ENCODE results near the gene ARFGAP2.

The ARFGAP2 gene

DNA sequence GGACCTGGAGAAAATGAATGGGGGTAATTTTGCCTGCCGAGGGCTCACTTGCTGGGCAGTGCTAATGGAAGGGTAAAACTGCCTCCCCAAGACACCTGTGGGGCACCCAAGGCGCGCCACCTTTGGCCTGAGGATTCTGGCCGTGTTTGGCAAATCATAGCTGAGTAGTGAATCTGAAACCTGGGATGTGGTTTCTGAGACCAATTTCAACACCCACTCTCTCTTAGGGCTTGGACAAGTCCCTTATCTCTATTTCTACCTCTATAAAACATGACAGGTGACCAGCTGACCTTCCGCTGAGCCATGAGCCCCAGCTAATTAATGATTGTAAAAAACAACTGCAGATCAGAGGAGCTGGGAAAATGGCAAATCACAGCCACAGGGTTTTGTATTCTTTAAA lies 11.0 kb upstream of the ARFGAP2 start:
- DNase-seq (ENCODE audit: low read depth in 2 of 2): no peak

DNA sequence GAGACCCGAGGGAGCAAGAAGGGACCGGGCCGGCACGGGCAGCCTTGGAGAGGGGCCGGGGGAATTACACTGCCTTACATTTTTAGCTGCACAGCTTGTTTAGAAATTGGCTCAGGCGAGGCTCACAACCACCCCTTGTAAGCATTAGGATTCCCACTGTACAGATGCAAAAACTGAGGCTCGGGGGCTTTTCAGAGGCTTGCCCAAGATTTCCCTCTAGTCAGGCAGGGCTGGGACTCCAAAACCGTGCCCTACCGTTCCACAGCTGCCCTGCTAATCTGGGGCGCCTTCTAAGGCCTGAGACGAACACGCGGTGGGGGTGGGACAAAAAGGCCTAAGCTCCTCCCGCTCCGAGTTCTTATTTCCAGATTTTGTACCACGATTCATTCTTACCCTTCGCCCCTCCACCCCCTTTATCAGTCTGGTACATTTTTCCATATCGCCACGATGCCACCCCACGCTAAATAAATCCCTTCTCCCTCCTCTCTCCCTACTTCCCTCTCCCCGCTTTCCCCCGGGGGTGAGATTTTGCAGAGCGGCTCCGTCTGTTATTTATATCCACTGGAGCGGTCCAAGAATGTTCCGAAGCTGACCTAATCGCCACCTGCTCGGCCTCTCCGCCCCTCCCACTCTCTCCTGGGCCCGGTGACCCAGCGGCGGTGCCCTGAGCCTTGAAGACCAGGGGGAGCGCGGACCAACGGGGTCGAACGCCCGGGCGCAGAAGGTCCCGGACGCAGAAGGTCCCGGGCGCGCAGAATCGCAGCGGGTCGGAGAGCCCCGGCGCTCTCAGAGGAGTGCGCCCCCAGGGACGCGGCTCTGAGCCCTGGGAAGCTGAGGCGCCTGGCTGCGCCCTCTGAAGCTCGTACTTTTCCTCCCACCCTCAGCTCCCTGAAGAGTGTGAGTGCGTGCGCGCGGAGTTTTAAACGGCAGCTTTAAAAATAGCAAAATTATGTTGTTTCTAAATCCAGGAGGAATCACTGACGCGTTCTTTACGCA lies 10.3 kb upstream of the ARFGAP2 start:
- DNase-seq (ENCODE audit: low read depth in 2 of 2): peak in 1 of 2 experiments; percentile 54

DNA sequence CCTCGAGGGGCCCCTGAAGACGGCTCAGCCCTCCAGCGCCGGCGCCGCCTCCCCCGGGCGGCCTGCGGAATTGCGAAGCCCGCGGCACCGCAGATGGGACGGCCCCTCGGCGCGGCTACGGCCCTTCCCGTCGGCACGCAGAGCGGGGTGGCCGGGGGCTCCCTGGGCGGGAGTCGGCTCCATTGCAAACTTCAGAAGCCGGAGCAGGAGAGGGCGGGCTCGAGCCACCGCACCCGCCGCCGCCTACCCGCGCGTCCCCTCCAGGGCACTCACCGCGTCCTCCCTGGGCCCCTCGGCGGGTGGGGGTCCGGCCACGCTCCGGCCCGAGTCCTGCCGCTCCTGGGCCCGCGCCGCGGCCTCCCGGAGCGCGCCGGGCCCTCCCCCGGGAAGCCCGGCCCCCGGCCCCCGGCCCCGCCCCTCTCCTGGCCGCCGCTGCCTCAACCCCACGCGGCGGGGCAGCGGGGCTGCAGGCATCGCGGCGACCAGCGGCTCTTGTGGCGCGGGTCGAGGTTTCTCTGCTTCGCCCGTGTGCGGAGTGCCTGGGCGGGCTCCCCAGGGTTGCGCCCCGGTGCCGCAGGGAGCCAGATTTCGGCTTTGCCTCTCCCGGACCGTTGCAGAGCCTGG lies 9.5 kb upstream of the ARFGAP2 start, which contains the start of gene PACSIN3:
Gene PACSIN3 (minus strand): TSS at position 359 of the 624 bp plus-strand sequence. CDS start 3,707 bp downstream, outside the sequence.
- DNase-seq (ENCODE audit: low read depth in 2 of 2): peak in 1 of 2 experiments; percentile 44

DNA sequence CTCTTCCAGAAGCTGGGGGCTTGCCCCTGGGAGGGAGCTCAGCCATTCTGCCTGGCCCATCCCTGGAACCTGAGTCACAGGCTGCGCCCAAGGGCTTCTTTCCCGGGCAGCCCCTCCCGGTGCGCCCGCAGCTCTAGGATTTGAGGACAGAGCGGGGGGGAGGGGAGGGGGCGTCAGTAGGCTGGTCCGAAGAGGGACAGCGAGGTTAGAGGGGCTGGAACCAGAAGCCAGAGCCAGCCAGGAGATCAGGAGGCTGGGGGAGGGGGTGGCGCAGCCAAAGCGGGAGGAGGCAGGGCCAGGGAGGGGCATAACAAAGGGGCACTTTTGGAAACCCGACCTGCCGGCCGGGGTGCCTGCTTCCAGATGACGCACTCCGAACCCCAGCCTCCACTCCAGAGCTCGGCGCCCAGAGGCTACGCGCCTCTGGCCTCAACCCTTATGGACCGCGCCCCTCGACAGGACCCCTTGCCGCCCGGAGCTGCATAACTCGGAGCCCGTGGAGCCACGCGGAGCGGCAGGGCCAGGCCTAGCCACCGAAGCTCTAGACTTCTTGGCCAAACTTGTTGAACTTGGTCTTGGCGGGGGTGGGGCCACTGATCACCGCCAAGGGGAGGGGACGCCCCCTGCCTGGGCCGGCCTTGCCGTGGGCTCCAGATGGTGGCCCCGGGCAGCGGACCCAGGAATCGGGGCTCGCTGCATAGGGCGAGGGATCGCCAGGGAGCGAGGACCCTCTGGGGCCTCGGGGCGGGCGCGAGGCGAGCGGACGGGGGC lies 8.8 kb upstream of the ARFGAP2 start:
- DNase-seq (ENCODE audit: low read depth in 2 of 2): no peak

DNA sequence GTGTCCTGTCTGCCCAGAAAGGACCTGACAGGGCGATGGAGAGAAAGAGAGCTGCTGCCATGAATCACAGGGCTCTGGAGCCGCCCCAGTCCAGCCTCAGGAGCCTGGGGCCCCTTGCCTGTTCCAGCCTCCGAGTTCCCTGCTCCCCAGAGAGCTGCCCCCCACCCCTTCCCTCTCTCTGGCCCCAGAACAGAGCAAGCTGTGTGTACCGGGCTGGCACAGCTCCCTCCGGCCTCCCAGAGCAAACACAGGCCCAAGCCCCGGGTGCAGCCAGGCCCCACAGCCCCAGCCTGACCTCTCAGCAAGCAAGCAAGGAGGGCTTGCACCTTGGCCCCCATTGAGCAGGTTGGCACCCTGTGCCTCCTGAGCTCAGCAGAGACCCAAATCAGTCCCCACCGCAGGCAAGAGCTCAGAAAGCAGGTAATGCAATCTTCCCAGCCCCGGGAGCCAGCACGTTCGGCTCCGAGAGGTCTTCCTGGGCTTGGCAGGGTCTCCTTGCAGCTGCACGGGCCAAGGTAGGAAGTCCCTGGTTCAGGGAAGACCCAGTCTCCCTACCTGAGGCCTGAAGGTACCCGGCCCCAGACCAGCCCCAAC lies 8.1 kb upstream of the ARFGAP2 start:
- no peak for DNase-seq (ENCODE audit: low read depth in 2 of 2)

DNA sequence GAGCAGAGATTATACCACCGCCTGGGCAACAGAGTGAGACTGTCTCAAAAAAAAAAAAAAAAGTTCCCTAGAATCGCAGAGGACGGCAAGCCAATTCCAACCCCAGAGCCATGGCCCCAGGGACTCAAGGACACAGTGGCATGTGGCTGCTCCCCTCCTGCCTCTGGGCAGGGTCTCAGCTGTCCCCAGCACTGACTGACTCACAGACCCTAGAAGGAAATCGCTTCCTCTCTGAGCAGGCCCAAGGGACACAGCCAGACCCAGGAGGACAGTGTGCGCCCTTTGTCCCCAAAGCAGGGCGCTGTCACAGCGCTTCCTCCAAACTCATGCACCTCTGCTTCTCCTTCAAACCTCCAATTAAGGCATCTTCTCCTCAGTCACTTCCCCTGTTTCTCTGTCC lies 7.3 kb upstream of the ARFGAP2 start:
- DNase-seq (ENCODE audit: low read depth in 2 of 2): no peak

DNA sequence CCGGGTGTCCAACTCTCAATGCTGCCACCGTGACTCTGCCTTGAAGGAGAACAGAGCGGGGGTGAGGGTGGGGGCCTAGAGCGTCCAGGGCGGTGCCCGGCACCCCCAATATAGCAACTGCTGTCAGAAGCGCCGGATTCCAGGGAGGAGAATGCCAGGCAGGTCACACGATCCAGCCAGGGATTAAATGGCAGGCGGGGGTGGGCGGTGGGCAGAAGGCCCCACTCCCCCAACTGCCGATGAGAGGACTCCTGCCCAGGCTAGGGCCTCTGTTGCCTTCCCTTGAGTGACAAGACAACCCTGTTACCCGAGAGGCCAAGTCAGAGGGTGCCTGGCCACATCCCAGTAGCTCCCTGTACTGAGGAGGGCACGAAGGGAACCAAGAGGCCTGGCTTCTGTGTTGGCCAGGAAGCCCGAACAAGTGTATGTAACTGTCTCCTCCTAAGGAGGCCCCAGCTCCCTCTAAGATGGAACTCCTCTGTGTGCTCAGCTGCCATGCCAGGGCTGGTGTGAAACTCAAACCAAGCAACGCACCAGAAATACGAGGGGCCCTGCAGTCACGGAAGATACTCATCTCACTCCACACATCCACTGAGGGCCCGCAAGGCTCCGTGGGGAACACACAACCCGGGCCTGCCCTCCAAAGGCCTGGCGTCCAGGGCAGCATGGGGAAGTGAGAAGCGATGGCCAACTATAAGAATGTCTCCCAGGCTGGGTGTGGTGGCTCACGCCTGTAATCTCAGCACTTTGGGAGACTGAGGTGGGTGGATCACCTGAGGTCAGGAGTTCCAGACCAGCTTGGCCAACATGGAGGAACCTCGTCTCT lies 6.6 kb upstream of the ARFGAP2 start:
- DNase-seq (ENCODE audit: low read depth in 2 of 2): no peak

DNA sequence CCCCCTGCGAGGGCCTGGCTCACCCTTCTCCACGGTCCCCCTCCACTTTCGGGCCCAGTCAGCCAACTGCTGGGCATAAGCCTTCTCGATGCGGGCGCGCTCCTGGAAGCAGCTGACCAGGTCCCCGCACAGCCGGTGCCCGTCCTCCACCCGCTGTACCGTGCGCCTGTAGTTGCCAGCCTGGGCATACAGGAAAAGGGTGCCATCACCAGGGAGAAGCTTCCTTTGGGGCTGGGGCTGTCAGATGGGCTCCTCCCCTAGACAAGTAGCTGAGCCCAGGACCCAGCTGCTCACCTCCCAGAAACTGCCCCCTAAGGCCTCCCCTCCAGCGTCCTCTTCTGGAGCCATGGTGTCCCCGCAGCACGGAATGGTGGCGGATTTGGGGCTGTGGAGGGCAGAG lies 5.7 kb upstream of the ARFGAP2 start:
- DNase-seq (ENCODE audit: low read depth in 2 of 2): no peak

DNA sequence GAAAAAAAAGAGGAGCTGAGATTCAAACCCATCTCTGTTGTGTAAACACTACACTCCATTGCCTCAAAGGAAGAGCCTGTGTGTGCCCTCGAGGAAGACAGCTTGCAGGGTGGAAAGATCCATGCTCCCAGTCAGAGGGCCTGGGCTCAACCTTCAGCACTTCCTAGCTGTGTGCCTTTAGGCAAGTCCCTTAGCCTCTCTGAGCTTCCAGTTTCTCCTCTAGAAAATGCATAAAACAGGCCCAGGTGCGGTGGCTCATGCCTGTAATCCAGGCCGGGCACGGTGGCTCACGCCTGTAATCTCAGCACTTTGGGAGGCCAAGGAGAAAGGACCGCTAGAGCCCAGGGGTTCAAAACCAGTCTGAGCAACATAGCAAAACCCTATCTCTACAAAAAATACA lies 4.6 kb upstream of the ARFGAP2 start:
- DNase-seq (ENCODE audit: low read depth in 2 of 2): no peak

DNA sequence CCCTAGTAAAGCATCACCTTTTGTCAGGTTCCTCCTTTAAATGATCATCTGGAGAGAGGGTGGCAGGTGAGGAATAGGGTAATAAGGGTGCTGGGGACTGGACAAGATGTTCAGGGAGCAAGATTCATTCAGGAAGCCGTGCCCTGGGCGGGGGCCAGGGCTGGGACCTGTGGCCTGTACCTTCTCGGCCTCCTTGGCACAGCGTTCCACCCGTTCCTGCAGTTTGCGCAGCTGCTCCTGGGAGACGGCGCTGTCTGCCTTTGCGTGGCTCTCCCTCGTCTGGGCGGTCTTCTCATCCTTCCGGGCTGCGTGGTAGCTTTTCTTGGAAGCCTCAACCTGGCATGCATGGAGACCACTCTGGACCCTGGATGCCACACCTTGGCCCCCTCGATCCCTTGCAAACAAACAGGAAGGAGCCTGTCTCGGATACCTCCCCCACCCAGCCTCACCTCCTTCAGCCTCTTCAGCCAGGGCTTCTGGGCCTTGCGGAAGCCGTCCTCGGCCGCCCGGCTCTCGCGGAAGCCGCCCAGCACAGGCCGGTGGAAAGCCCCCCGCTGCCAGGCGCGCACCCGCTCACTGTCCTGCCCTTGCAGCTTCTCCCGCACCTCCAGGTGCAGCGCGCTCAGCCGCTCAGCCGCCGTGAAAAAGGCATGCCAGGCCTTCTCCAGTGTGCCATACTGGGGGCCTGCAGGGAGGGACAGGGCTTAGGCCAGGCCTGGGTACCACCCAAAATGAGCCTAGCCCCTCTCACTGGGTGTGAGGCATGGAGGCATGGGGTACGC lies 3.5 kb upstream of the ARFGAP2 start:
- no peak for DNase-seq (ENCODE audit: low read depth in 2 of 2)

DNA sequence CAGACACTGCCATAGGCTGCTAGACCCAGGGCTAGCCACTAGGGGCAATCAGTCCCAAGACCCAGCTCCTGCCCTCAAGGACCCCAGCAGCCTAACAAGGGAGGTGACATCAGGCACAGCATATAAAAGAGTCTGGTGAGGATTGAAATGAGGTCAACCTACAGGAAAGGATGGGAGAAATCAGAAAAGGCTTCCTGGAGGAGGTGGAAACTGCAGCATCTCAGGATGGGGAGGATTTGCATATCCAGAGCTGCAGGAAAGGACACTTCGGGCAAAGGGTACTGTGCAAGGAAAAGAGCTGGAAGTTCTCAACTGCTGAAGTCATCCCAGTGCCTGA lies 2.9 kb upstream of the ARFGAP2 start:
- peak in 1 of 2 experiments; percentile 34 for DNase-seq (ENCODE audit: low read depth in 2 of 2)

DNA sequence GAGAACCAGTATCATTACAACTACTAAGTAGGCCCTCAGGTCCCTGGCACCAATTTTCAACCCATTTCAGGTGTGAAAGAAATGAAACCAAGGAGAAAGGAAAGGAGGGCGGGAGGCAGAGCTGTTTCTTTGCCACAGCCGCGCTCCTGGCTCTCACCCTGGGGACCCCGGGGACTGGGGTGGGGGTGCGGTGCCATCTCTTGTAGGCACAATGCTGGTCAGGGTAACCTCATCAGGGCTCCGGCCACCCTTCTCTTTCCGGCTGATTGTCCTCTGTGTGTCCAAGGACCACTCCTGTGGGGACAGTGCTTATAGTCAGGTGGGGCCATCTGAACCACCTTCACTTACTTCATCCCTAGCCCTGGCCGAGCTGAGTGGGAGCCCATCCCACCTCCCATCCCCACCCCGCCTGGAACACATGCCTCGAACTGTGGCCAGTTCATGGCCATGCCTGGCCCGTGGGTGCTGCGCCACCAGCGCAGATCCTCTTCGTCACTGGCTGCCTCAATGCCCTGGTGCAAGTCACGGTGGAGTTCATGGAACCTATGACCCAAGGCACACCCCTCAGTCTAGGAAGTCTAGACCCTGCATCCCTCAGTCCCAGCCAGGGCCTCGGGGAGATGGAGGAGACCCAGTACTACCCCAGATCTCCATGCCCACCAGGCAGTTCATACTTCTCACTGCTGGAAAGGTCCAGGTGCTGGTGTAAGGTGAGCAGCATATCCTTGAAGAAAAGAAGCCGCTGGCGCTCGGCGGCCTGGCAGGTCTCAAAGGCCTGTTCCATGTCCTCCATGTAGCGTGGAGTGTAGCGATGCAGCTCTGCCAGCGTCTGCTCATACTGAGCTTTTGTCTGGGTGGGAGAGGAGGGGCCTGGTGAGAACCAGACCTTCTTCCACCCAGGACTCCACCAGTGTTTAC lies 2.3 kb upstream of the ARFGAP2 start:
- DNase-seq (ENCODE audit: low read depth in 2 of 2): no peak

DNA sequence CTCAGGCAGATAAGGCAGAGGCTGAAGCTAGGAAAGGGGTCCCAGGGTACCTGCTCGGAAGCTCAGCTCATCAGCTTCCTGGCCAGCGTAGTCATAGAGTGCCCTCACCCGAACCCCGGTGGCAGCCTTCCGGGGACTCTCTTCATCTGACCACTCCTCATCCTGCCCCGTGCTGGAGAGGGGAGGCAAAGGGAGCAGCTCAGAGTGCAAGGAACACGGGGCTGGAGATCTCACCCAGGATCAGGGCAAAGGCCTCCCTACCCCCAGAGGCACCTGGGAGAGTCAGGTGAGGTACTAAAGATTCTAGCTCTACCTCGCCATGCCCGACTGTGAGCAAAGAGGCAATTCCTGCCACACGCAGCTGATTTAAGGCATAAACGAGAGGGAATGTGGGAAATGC lies 1.6 kb upstream of the ARFGAP2 start:
- no peak for DNase-seq (ENCODE audit: low read depth in 2 of 2)

DNA sequence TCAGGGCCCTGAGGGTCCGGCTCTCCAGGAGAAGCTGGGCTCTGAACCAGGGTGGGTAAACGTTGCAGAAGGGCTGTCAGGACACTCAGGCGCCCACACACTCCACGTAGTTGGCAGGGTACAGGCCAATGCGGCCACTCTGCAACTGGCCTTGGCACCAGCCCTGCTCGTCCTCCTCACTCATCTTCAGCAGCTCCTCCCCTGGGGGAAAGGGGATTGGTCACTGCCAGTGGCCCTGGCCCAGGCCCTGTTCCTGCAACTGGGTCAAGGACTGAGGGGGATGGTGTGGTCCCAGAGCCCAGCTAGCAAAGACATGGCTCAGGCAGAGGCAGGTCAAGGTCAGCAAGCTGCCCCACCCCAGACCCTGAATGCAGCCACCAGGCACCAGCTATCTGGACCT lies 1.2 kb upstream of the ARFGAP2 start:
- no peak for DNase-seq (ENCODE audit: low read depth in 2 of 2)

DNA sequence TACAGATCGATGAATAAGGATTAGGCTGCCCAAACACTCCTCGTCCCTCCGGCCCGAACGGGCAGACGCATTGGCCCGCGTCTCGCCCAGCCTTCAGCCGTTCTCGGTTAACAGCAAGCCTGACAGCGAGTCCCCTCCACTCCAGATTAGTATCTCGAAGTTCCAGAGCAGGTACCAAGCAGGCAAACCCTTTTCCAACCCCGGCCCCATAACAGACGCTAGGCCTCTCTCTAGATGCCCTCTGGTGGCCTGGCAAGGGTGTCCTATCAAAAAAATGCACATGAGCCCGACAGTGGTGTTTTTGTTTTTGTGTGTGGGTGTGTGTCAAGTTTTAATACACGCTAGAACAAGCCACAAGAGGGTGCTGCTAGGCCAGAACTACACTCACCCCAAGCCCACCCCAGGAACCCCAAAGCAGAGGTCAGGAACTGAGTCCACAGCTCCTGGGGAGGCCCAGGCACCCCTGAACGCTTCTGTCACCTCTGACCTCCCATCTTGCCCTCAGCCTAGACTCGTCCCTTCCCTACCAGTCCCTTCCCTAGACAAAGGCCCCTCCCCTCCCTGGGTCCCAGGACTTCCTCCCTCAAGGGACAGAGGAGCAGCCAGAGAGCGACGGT lies 658 bp upstream of the ARFGAP2 start:
- DNase-seq (ENCODE audit: low read depth in 2 of 2): peak; percentile 45 to 59

DNA sequence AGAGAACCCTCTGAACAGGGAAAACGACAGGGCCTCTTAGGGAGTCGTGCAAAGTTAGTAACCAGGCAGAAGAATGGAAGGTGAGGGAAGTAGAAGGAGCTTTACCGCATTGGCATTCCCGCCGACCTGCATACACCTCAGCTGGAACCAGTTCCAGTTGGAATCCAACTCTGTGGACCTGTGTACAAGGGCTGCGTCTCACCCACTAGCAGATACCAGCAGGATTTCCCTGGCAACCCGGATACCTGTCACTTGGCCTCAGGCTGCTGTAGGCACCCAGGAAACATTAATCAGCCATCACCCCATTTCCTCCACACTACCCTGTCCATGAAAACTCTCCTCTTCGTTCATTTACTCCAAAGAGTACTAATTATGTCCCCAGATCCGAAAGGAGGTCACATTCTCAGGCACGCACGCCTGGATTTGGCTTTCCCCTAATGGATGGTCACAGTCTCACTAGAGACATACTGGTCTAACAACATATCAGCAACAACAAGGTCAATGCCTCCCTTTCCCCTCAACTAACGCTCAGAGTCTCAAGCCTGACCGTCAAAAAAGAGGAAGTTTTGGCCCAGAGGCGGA lies 842 bp downstream of the ARFGAP2 start:
- DNase-seq (ENCODE audit: low read depth in 2 of 2): no peak

DNA sequence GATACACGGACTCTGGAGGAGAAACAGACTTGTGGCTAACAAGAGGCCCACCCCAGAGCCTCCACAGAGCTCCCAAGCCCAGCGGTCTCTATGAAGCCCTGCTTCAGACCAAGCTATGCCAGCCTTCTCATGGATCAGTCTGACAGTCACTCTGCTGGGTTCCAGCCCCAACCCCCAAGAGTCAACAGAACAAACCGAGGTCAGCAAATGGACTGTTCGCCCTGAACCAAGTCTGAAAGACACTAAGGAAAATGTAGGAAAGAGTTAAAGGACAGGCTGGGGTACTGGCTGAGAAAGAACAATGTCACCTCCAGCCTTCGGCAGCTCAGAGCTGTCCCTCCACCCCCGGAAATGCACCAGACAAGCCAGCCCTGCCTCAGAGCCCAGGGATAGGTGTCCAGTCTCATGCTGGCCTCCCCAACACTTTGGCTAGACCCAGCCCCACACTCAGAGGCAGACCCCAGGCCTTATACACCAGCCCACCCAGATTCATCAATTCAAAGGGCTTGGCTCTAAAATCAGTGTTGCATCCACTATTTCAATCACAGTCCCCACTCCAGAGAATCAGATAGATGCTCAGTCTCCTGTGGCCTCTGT lies 3.8 kb downstream of the ARFGAP2 start:
- no peak for DNase-seq (ENCODE audit: low read depth in 2 of 2)

DNA sequence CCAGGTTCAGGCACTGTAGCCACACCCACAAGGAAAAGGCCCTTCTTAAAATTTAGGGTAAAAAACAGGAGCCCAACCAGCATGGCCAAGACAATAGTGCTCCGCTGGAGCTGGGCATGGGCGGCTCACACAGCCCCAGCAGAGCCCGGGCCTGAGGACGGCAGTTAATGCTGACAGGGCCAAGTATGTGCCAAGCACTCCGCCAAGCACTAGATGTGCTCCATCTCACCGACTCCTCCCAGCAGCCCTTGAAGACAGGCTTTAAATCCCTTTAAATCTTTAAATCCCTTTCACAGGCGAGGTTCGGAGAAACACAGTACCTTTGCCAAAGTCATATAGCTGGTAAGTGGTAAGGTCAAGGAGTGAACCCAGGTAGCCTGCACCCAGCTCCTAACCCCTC lies 4.8 kb downstream of the ARFGAP2 start:
- no peak for DNase-seq (ENCODE audit: low read depth in 2 of 2)

Data from stimulated activated CD4-positive, alpha-beta T cell treated with anti-CD3 and anti-CD28 coated beads, Interleukin-12 subunit alpha, Interleukin-12 subunit beta, amount 100 ng/mL, for 24 hours (primary cell).